Embryonic facial prominence (tissue), 1 donor: ENCODE data around the gene FCRL6.

Experiments used
- DNase-seq: peaks from one replicate; pipeline ENCODE4 v3.0.0-alpha.2; 2016; ENCODE audit errors: extremely low spot score

FCRL6 gene

GRCh38 chr1:159799446-159799985 is 2.6 kb upstream of the FCRL6 start:
- DNase-seq, result no peak

GRCh38 chr1:159800177-159800930 is 1.8 kb upstream of the FCRL6 start:
- no peak for DNase-seq

- DNase-seq, result no peak
Measured at GRCh38 chr1:159803956-159804689, 2.0 kb downstream of the FCRL6 start.

- no peak for DNase-seq
Measured at GRCh38 chr1:159804924-159805323, 2.8 kb downstream of the FCRL6 start.

GRCh38 chr1:159815926-159816325 is 13.8 kb downstream of the FCRL6 start:
- DNase-seq, result no peak

GRCh38 chr1:159817276-159818041 is 15.3 kb downstream of the FCRL6 start:
- DNase-seq, result no peak

- DNase-seq, result no peak
Measured at GRCh38 chr1:159821171-159821867, 19.2 kb downstream of the FCRL6 start.

- DNase-seq, result no peak
Measured at GRCh38 chr1:159823406-159823805, 21.2 kb downstream of the FCRL6 start.

- no peak for DNase-seq
Measured at GRCh38 chr1:159825564-159825963, 23.4 kb downstream of the FCRL6 start.

- no peak for DNase-seq
Measured at GRCh38 chr1:159826441-159827101, 24.4 kb downstream of the FCRL6 start, which contains the start of gene SLAMF8. SLAMF8 (plus strand) TSS chr1:159826873; CDS start chr1:159826899, 26 bp downstream.

- DNase-seq, result no peak
Measured at GRCh38 chr1:159827102-159827490, 24.9 kb downstream of the FCRL6 start.

GRCh38 chr1:159827549-159827948 is 25.4 kb downstream of the FCRL6 start:
- DNase-seq, result no peak

- DNase-seq, result no peak
Measured at GRCh38 chr1:159828176-159828575, 26.0 kb downstream of the FCRL6 start.

- no peak for DNase-seq
Measured at GRCh38 chr1:159828581-159829272, 26.6 kb downstream of the FCRL6 start.

GRCh38 chr1:159829273-159829634 is 27.1 kb downstream of the FCRL6 start:
- no peak for DNase-seq

- DNase-seq, result no peak
Measured at GRCh38 chr1:159829822-159830465, 27.8 kb downstream of the FCRL6 start.

GRCh38 chr1:159830722-159831121 is 28.6 kb downstream of the FCRL6 start:
- DNase-seq, result no peak

GRCh38 chr1:159831412-159832141 is 29.4 kb downstream of the FCRL6 start:
- DNase-seq, result no peak

- DNase-seq, result no peak
Measured at GRCh38 chr1:159832309-159832708, 30.1 kb downstream of the FCRL6 start.
